Right ventricle myocardium superior (tissue), 1 donor: Measurements from ENCODE around the gene LPIN2. TPM values are rescaled to one million over a fixed set of nuclear protein-coding genes. Genes with fewer than 3 reads are reported as not detected.

Source experiments
- ATAC-seq: fragments of 200-7000 bp; cut with Tn5 transposase; one replicate; pipeline ENCODE4 v1.9.1; 2020; ENCODE audit warnings: mild to moderate bottlenecking; ENCODE audit not compliant: poor library complexity
- DNase-seq: peaks from one replicate; pipeline ENCODE4 v3.0.0-alpha.2; 2020
- intact Hi-C: fragments of 100-400 bp; cut with DNase I; formaldehyde crosslinking; loops from one replicate; pipeline ENCODE4 v1.11.2; 2022
- total RNA-seq: library from RNA; stranded (reverse); fragmentation: NEBNext Ultra II Directional; extraction: Animal tissue kit (Norgen Biotek cat#: 25700); gene quantifications from one replicate; pipeline ENCODE4 v1.2.1, GENCODE V29; 2021
- donor health status: DM: no; HTN: yes; CAD: no; lungs with severe emphysema.

Gene LPIN2
- total RNA-seq, 1 donor from 2014 or later = 10.4 TPM

DNA sequence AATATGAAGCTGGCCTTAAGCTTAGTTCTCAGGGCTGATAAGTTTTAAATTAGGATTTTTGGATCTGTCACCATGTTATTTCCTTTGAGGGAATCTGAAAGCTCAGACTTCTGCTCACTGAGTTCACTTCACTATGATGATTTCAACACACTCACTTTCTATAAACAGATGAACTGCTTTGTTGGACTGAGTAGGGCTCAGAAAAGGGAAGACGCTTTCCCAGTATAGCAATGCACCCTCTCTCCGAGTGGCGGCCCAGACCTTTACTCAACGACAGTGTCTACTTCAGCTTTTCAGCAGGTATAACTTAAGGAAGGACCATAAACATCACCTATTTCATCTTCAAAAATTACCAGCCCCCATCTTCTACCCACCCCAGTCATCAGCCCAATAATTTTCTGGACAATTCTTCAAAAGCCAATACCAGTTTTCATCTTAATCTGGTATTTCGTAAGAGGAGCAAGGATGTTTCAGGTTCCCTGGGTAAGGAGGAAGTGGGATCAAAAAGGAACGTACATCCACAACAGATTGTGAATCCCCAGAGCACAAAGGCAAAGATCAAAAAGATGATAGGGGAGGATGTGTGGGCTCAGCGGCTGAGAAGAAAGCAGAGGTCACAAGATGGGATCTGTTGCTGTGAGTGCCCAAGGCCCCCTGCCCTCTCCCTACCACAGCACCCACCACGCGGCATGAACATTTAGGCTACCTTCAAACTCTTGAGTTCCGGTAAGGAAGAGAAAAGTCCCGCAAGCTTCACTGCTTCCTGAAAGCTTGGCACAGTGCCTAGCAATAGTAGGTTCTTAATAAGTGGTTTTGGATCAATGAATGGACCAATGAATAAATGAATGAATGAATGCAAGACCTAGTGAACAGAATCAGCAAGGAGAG is 41.9 kb downstream of the LPIN2 start:
- DNase-seq (no peak), ATAC-seq (peak; percentile 61)

DNA sequence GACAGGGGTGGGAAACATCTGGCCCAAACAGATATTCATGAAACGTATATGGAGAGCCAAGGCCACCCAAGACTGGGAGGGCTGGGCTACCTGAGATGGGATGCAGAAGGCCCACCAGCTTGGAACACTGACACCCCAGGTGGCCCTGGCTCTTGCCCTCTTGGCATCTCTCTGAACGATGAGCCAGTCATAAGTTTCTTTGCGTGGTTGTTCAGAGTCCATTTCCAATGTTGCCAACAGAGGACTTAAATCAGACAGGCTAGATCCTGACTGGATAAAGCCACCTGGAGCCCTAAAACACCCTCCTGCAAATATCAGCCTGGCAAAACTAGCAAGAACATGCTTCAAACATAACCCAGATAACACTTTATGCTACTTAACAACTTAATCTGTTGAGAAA is 42.6 kb downstream of the LPIN2 start:
- no peak for DNase-seq
- intact Hi-C loops = no loop called here
- ATAC-seq = no peak

More for the DNA sequence above, 41.9 kb downstream of the LPIN2 start:
- intact Hi-C loops = no loop called here

DNA sequence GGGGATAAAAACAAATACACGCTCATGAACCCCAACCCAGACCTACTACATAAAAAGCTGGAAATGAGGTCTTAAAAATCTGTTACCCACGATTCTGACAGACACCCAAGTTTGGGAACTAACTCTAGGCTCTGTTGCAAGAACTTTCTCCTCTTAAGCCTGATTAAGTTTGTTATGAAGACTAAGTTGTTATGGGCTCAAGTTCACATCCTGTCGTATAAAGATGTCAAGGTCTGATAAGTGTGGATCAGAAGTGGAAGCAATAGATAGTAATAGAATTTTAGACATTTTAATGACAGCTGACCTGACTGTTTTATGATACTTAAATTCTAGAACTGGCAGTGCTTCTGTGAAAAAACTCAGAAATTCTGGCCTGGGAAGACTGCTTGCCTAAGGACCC is 43.2 kb downstream of the LPIN2 start:
- intact Hi-C loops = no loop called here
- DNase-seq (no peak), ATAC-seq (no peak)

DNA sequence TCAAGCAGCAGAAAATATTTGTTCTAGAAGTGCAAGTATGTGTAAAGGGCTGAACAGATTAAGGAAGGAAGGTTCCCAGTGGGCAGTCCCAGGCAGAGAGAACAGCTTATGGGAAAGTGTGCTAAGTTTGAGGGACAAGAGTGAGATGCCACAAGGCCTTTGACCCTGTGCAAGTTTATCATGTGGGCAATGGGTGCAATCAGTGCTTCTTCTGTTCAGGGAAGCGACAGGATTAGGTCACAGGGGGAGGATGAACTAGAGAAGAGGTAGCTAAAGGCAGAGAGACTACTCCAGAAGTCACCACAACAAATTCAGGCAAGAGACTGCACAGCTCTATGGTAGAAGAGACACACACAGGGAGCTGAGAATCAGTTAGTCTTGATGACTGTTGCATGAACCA is 44.3 kb downstream of the LPIN2 start:
- ATAC-seq = peak; percentile 13
- intact Hi-C loops = no loop called here
- no peak for DNase-seq

DNA sequence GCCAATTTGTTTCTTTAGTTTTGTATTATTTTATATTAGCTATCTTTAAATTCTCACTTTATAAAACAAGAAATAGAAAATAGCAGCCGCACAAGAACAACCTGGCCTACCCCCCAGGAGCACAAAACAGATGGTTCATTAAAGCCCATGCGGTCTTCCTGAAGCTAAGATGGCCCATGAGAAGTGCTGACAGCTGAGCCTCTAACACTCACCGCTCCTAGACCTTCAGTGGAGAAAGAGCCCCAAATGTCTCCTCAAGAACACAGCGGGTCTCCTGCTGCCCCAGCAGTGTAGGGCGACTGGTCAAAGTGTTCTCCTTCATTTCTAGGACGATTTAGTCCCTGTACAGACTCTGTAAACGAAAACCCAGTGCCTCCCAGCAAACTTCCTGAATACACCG is 45.1 kb downstream of the LPIN2 start:
- intact Hi-C loops = no loop called here
- ATAC-seq (no peak), DNase-seq (no peak)

DNA sequence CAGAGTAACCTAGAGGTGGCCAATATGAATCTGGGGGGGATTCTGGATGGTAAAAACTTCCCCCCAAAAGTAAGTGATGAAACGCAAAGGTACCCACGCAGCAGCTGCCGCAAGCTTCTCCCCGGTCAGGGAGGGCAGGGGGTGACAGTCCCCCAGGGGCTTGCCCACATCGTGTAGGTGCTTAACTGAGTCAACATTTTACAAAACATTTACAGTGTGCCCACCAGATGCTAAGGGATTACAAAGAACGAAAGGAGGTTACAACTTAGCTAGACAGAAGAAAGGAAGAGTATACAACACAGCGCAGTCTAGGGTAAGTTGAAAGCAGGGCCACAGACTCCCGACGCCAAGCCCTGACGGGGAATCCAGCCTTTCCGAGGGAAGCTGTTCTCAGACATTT is 45.6 kb downstream of the LPIN2 start:
- ATAC-seq (no peak), DNase-seq (no peak)
- intact Hi-C loops = no loop called here

DNA sequence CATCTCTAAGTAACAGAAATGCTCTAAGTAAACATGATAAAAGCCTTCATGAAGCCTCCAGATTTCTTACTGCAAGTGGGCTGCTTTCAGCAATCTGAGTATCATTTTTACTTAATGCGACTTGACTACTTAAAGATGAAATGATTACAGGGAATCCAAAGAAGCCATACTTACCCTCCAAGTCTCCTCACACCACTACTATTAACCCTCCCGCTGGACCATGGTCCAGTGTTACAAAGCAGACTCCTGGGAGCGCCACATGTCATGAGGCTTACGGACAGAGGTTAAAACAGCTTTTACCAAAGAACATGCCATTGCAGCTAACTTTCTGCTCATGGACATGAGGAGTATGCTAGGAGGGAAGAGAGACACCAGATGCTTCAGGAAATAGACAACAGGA is 46.4 kb downstream of the LPIN2 start:
- DNase-seq = no peak
- no peak for ATAC-seq
- intact Hi-C loops = no loop called here

DNA sequence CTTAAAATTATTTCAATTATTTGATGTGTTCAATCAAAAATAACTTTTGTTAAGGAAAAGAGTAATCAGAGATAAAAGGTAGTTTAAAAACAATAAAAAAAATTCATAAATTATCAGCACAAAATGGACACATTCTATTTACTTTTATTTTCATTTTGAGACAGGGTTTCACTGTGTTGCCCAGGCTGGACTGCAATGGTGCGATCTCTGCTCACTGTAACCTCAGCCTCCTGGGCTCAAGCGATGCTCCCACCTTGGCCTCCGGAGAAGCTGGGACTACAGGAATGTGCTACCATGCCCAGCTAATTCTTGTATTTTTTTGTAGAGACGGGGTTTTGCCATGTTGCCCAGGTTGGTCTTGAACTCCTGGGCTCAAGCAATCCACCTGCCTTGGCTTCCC is 47.1 kb downstream of the LPIN2 start:
- DNase-seq = no peak
- intact Hi-C loops = no loop called here
- no peak for ATAC-seq

DNA sequence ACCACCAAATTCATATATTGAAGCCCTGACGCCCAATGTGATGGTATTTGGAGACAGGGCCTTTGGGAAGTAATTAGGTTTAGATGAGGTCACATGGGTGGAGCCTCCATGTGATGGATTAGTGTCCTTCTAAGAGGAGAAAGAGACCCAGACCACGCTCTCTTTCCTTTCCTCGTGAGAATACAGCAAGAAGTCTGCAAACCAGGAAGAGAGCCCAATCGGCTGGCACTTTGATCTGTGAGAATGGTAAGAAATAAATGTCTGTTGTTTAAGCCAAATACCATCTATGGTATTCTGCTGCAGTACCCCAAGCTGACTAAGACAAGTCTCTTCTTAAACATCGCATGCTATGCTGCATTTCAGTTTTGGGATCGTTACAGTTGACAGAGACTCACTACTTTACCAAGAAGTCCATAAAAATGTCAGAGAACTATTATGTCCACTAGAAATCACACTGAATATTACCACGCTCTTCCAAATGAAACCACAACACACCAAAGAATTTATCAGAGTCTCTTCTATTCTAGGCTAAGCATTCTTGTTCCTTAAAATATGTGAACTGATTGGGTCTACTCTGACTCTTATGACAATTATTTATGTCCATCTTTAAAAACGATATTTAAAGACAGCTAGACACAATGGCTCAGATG is 48.5 kb downstream of the LPIN2 start:
- intact Hi-C loops = no loop called here
- DNase-seq (no peak), ATAC-seq (no peak)

Other genes with a start within 250 kb of the LPIN2 start
- gene EMILIN2, start 166.1 kb downstream of the LPIN2 start, total RNA-seq = 17.7 TPM
- 608 TPM for gene MYOM1, start 206.8 kb upstream of the LPIN2 start, total RNA-seq
- gene MYL12A, start 234.7 kb upstream of the LPIN2 start, total RNA-seq = 1,520 TPM
- 154 TPM for gene MYL12B, start 249.0 kb upstream of the LPIN2 start, total RNA-seq